ENCODE results near the gene ATG9A. TPM values are rescaled to one million over a fixed set of nuclear protein-coding genes. Genes with fewer than 3 reads are reported as not detected.

Gene ATG9A
- total RNA-seq, 1 experiment from 2014 or later, result 52.1 TPM

DNA sequence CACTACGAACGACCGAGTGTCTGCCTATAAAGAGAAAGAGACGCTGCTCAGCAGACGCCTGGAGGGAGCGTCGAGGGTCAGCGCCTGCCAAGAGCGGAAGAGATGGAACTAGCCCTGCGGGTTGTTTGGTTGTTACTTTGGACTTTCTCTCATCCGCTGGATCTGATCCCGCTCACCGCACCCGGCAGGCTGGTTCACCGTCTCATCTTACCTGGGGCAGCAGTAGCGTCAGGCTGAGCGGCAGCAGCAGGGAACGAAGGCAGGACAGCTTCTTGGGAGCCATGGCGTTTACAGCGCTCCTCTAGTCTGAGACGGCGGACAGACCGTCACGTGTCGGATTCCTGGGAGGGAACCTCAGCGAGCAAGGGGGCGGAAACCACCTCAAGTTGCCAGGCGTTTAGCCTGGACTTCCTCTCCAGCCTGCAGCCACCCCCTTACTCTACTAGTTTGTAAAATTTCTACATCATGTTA, 13.9 kb upstream of the ATG9A start:
- POLR2A ChIA-PET, result interaction anchor here (14.1 kb wide), 1 partner anchor 10 kb away, joined by 401 read pairs; the partner anchor contains the start of genes ANKZF1 and ATG9A
- no peaks in the 10 kb centered on the region for H3K9me3 Mint-ChIP-seq (ENCODE audit: unreplicated experiment)
- H3K27ac Mint-ChIP-seq (ENCODE audit: low read depth, unreplicated experiment), result no peak overlapping the region
- no TSS peak for BruUV-seq (replicated peaks)
- H3K27me3 Mint-ChIP-seq (ENCODE audit: insufficient read depth, unreplicated experiment), result no peaks in the 10 kb centered on the region
- CTCF ChIA-PET, result interaction anchor here (10.3 kb wide), 1 partner anchor 52 kb away, joined by 123 read pairs; no protein-coding TSS in a partner anchor
- H3K4me1 Mint-ChIP-seq (ENCODE audit: insufficient read depth, unreplicated experiment), result peaks cover under 1% of the 10 kb centered on the region
- intact Hi-C loops (cut with micrococcal nuclease), result no loop called here
- no peak overlapping the region for H3K4me3 Mint-ChIP-seq (ENCODE audit: unreplicated experiment)
- DNase-seq (ENCODE audit: unreplicated experiment), result no peak
- H3K36me3 Mint-ChIP-seq (ENCODE audit: insufficient read depth, unreplicated experiment), result peaks cover 30% of the 10 kb centered on the region
- no peak for TF ChIP-seq CTCF (IDR thresholded peaks at IDR 0.05; ENCODE audit: unreplicated experiment)

DNA sequence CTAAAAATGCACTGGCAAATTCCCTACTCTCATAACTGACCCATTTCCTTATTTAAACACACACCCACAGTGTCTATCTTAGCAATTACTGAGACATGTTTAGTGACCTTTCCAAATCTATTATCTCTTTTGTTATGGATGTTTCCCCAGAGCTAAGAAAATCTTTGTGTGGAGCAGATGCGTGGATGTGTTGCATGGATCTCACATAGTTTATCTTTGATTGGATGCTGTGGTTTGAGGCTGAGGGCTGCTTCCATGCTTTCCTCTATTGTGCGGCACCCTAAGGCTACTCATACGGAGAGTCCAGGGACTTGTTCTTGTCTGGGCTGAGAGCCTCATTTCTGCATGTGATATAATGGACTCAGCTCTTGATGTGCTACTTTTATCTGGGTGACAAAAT, 4.9 kb upstream of the ATG9A start:
- Mint-ChIP-seq H3K27ac (ENCODE audit: low read depth, unreplicated experiment) (no peak overlapping the region), H3K9me3 (ENCODE audit: unreplicated experiment) (no peaks in the 10 kb centered on the region), H3K4me3 (ENCODE audit: unreplicated experiment) (no peak overlapping the region), H3K27me3 (ENCODE audit: insufficient read depth, unreplicated experiment) (no peaks in the 10 kb centered on the region), H3K4me1 (ENCODE audit: insufficient read depth, unreplicated experiment) (no peaks in the 10 kb centered on the region), H3K36me3 (ENCODE audit: insufficient read depth, unreplicated experiment) (peaks cover 68% of the 10 kb centered on the region)
- no peak for DNase-seq (ENCODE audit: unreplicated experiment)
- ChIA-PET POLR2A (interaction anchor here (1.2 to 14.6 kb wide), 2 partner anchors 16 kb away, joined by 3 to 401 read pairs; partner anchors contain the start of genes GLB1L, STK16, TUBA4A and TUBA4B), CTCF (interaction anchor here (0.6 to 1.7 kb wide), 3 partner anchors 25 to 65 kb away, joined by 3 to 6 read pairs (median 6); no protein-coding TSS in a partner anchor)
- BruUV-seq (replicated peaks), result no TSS peak
- intact Hi-C loops (cut with micrococcal nuclease), result no loop called here
- no peak for TF ChIP-seq CTCF (IDR thresholded peaks at IDR 0.05; ENCODE audit: unreplicated experiment)

DNA sequence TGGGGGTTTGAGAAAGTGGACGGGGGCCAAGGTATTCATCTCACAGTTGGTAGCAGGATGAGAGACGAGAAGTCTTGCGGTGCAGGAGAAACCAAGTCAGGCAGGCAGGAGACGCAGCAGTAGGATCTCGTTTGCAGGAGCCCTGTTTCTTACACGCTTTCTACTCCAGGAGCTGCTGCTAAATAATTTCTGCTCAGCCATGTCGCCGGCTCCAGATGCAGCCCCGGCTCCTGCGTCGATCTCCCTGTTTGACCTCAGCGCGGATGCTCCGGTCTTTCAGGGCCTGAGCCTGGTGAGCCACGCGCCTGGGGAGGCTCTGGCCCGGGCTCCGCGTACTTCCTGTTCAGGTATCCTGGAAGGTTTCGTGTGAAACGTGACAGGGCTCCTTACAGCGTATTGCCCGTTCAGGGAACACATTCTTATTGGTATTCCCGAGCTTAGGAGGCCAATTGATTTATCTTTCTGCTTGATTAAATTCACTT, 664 bp upstream of the ATG9A start:
- POLR2A ChIA-PET, result interaction anchor here (0.6 to 14.6 kb wide), 33 partner anchors 8 to 960 kb away, joined by 3 to 401 read pairs (median 5); partner anchors contain the start of genes AAMP, ABCB6, CNPPD1 and DNAJB2
- intact Hi-C loops (cut with micrococcal nuclease), result loop anchor here (2.0 kb wide), 1 partner anchor 15 kb away; the partner anchor contains the start of genes GLB1L and STK16

More for the DNA sequence above, 664 bp upstream of the ATG9A start:
- no peak for TF ChIP-seq CTCF (IDR thresholded peaks at IDR 0.05; ENCODE audit: unreplicated experiment)
- Mint-ChIP-seq H3K9me3 (ENCODE audit: unreplicated experiment) (no peaks in the 10 kb centered on the region), H3K4me3 (ENCODE audit: unreplicated experiment) (peak overlapping the region; percentile 100), H3K4me1 (ENCODE audit: insufficient read depth, unreplicated experiment) (peaks cover 12% of the 10 kb centered on the region), H3K36me3 (ENCODE audit: insufficient read depth, unreplicated experiment) (peaks cover 67% of the 10 kb centered on the region), H3K27ac (ENCODE audit: low read depth, unreplicated experiment) (peak overlapping the region; percentile 99), H3K27me3 (ENCODE audit: insufficient read depth, unreplicated experiment) (no peaks in the 10 kb centered on the region)
- peak; percentile 49 for DNase-seq (ENCODE audit: unreplicated experiment)
- BruUV-seq (replicated peaks), result TSS peak; percentile 63
- CTCF ChIA-PET, result interaction anchor here (0.6 to 4.9 kb wide), 12 partner anchors 12 to 513 kb away, joined by 3 to 41 read pairs (median 5); partner anchors contain the start of genes CNPPD1 and GLB1L

All from MCF 10A (cell line).